Stimulated activated CD8-positive, alpha-beta memory T cell treated with anti-CD3 and anti-CD28 coated beads, Interleukin-4, amount 100 ng/mL, for 48 hours (primary cell): ENCODE results near the gene OPRL1.
"Not testable (repeated sequence)": the region's sequence is repeated elsewhere in the genome, so short reads cannot be mapped to it uniquely, and the experiment has no call there.

Source experiments
- DNase-seq: peaks from one replicate; pipeline ENCODE4 v3.0.0-alpha.2; 2020

The OPRL1 gene

GRCh38 chr20:64119681-64120341, 39.9 kb downstream of the OPRL1 start:
- no peak for DNase-seq

GRCh38 chr20:64121586-64121985, 41.7 kb downstream of the OPRL1 start:
- DNase-seq = no peak

- not testable (repeated sequence) for DNase-seq
Observed at GRCh38 chr20:64122927-64123326, 43.0 kb downstream of the OPRL1 start.

- DNase-seq = not testable (repeated sequence)
Observed at GRCh38 chr20:64123517-64123916, 43.6 kb downstream of the OPRL1 start.

GRCh38 chr20:64129146-64129782, 49.4 kb downstream of the OPRL1 start:
- DNase-seq = no peak

GRCh38 chr20:64130271-64130670, 50.4 kb downstream of the OPRL1 start:
- DNase-seq = no peak

- no peak for DNase-seq
Observed at GRCh38 chr20:64130876-64131275, 51.0 kb downstream of the OPRL1 start.

GRCh38 chr20:64131406-64131805, 51.5 kb downstream of the OPRL1 start:
- DNase-seq = no peak

GRCh38 chr20:64133951-64134407, 54.1 kb downstream of the OPRL1 start:
- no peak for DNase-seq

GRCh38 chr20:64134744-64135143, 54.9 kb downstream of the OPRL1 start:
- not testable (repeated sequence) for DNase-seq

GRCh38 chr20:64136004-64136710, 56.3 kb downstream of the OPRL1 start:
- no peak for DNase-seq

GRCh38 chr20:64137598-64138031, 57.7 kb downstream of the OPRL1 start:
- DNase-seq = no peak

- no peak for DNase-seq
Observed at GRCh38 chr20:64138276-64138815, 58.5 kb downstream of the OPRL1 start.

GRCh38 chr20:64139199-64140060, 59.5 kb downstream of the OPRL1 start:
- no peak for DNase-seq

- DNase-seq = no peak
Observed at GRCh38 chr20:64140061-64140931, 60.4 kb downstream of the OPRL1 start.

- no peak for DNase-seq
Observed at GRCh38 chr20:64140956-64141355, 61.1 kb downstream of the OPRL1 start.

GRCh38 chr20:64142590-64142989, 62.7 kb downstream of the OPRL1 start:
- no peak for DNase-seq

- no peak for DNase-seq
Observed at GRCh38 chr20:64143018-64143801, 63.3 kb downstream of the OPRL1 start.

- DNase-seq = no peak
Observed at GRCh38 chr20:64144144-64144912, 64.4 kb downstream of the OPRL1 start.
